GM23248 (cell line): ENCODE results near the gene NME3. TPM values are rescaled to one million over a fixed set of nuclear protein-coding genes. Genes with fewer than 3 reads are reported as not detected.
"Not testable (repeated sequence)": the region's sequence is repeated elsewhere in the genome, so short reads cannot be mapped to it uniquely, and the experiment has no call there.

ENCODE experiments used
- DNase-seq: peaks from one replicate; pipeline ENCODE4 v3.0.0-alpha.2; 2015
- H2AFZ ChIP-seq: fragments of 200-600 bp; sonication (generic); 2 replicates; pipeline ENCODE4 v1.6.1; 2016; ENCODE audit warnings: antibody characterized with exemption
- H3F3A ChIP-seq: fragments of 200-600 bp; sonication (generic); 2 replicates; pipeline ENCODE4 v1.6.1; 2016; ENCODE audit warnings: mild to moderate bottlenecking, antibody characterized with exemption, mixed run types; ENCODE audit not compliant: insufficient read depth
- H3K27ac ChIP-seq: fragments of 200-600 bp; sonication (generic); 2 replicates; pipeline ENCODE4 v1.5.1; 2016; ENCODE audit warnings: mild to moderate bottlenecking
- H3K27me3 ChIP-seq: fragments of 200-600 bp; sonication (generic); replicated peaks from 2 replicates; pipeline ENCODE4 v1.6.1; 2016; ENCODE audit warnings: mild to moderate bottlenecking; ENCODE audit not compliant: insufficient read depth
- H3K36me3 ChIP-seq: fragments of 200-600 bp; sonication (generic); 2 replicates; pipeline ENCODE4 v1.6.1; 2016; ENCODE audit warnings: low read depth, mild to moderate bottlenecking
- H3K4me1 ChIP-seq: fragments of 200-600 bp; sonication (generic); 2 replicates; pipeline ENCODE4 v1.6.1; 2016; ENCODE audit warnings: mild to moderate bottlenecking; ENCODE audit not compliant: insufficient read depth
- H3K4me2 ChIP-seq: fragments of 200-600 bp; sonication (generic); one replicate; pipeline ENCODE4 v1.6.1; 2016; ENCODE audit warnings: mild to moderate bottlenecking; ENCODE audit not compliant: unreplicated experiment
- H3K4me3 ChIP-seq: fragments of 200-600 bp; sonication (generic); 2 replicates; pipeline ENCODE4 v1.5.1; 2016; ENCODE audit warnings: mild to moderate bottlenecking
- H3K79me2 ChIP-seq: fragments of 200-600 bp; sonication (generic); 2 replicates; pipeline ENCODE4 v1.6.1; 2016; ENCODE audit warnings: mild to moderate bottlenecking; ENCODE audit not compliant: insufficient read depth
- H3K9ac ChIP-seq: fragments of 200-600 bp; sonication (generic); 2 replicates; pipeline ENCODE4 v1.6.1; 2016; ENCODE audit warnings: mild to moderate bottlenecking
- H3K9me2 ChIP-seq: fragments of 200-600 bp; sonication (generic); 2 replicates; pipeline ENCODE4 v1.6.1; 2016; ENCODE audit warnings: mixed run types, mild to moderate bottlenecking, moderate library complexity; ENCODE audit not compliant: insufficient read depth
- H3K9me3 ChIP-seq: fragments of 200-600 bp; sonication (generic); one replicate; pipeline ENCODE4 v1.6.1; 2017; ENCODE audit warnings: low read depth
- H4K20me1 ChIP-seq: fragments of 200-600 bp; sonication (generic); 2 replicates; pipeline ENCODE4 v1.6.0; 2016; ENCODE audit not compliant: insufficient read depth
- EZH2 ChIP-seq: fragments of 200-600 bp; sonication (generic); IDR thresholded peaks from 2 replicates; pipeline ENCODE4 v1.6.1; 2018; ENCODE audit warnings: antibody characterized with exemption, mild to moderate bottlenecking; ENCODE audit not compliant: insufficient read depth, poor library complexity, severe bottlenecking
- EZH2phosphoT487 ChIP-seq: fragments of 200-600 bp; sonication (generic); IDR thresholded peaks from 2 replicates; pipeline ENCODE4 v1.6.1; 2018; ENCODE audit warnings: antibody characterized with exemption, moderate library complexity, mild to moderate bottlenecking, low read depth; ENCODE audit not compliant: insufficient read depth
- WGBS, 2 experiments: methylation state at CpG; one replicate each; pipeline ENCODE4 v1.1.6; 2015 to 2017; ENCODE audit warnings: low lambda C conversion rate in 2 of 2, low coverage in 1 of 2; ENCODE audit errors: missing lambda C conversion rate in 2 of 2; 5-methylcytosine and 5-hydroxymethylcytosine counted together
- in situ Hi-C: fragments of 300-500 bp; cut with MboI; formaldehyde crosslinking; loops from 2 replicates; pipeline ENCODE4 v1.15.0; 2020
- polyA plus RNA-seq: library from polyadenylated mRNA; unstranded; fragments of >200 nt; fragmentation: Nextera tagmentation; extraction: Ambion mirVana; gene quantifications from 2 replicates; pipeline ENCODE4 v1.2.1, GENCODE V29; 2016
- total RNA-seq: library from RNA; depleted of rRNA; stranded (reverse); fragments of >200 nt; shearing (Covaris generic); gene quantifications from 2 replicates; pipeline ENCODE4 v1.2.3, GENCODE V29; 2014

Gene NME3
- total and polyA plus RNA-seq, 2 experiments from 2014 or later: 45.3 to 55.4 TPM

- H2AFZ ChIP-seq: no peak overlapping the region
- H3K9ac ChIP-seq: no peak overlapping the region
- peaks cover 10% of the 10 kb centered on the region; the same call in 1 of the 2 replicates for H3F3A ChIP-seq
- H3K27me3 ChIP-seq: no peaks in the 10 kb centered on the region
- H3K9me2 ChIP-seq: no peaks in the 10 kb centered on the region
- no peak overlapping the region for H3K4me3 ChIP-seq
- H4K20me1 ChIP-seq: no peaks in the 10 kb centered on the region
- TF ChIP-seq EZH2phosphoT487: no peak
- no peak for TF ChIP-seq EZH2
- no peak for DNase-seq
- in situ Hi-C loops: no loop called here
- 94 to 96% methylated on average over 21 to 22 of the region's 22 CpGs for WGBS, 2 experiments
- H3K9me3 ChIP-seq: no peaks in the 10 kb centered on the region
- H3K4me1 ChIP-seq: no peaks in the 10 kb centered on the region
- no peak overlapping the region for H3K27ac ChIP-seq
- H3K79me2 ChIP-seq: peaks cover 4% of the 10 kb centered on the region; the same call in 1 of the 2 replicates
- H3K4me2 ChIP-seq: no peak overlapping the region
- H3K36me3 ChIP-seq: no peaks in the 10 kb centered on the region; the same call in 1 of the 2 replicates
Observed at GRCh38 chr16:1734816-1735215, 36.5 kb downstream of the NME3 start.

- H3K27ac ChIP-seq: no peak overlapping the region
- no peaks in the 10 kb centered on the region for H3K9me3 ChIP-seq
- H3K9ac ChIP-seq: no peak overlapping the region
- 90 to 91% methylated on average over 18 to 21 of the region's 22 CpGs for WGBS, 2 experiments
- H3K36me3 ChIP-seq: no peaks in the 10 kb centered on the region; the same call in 1 of the 2 replicates
- no peaks in the 10 kb centered on the region for H3K4me1 ChIP-seq
- H3F3A ChIP-seq: peaks cover 10% of the 10 kb centered on the region; the same call in 1 of the 2 replicates
- no peak overlapping the region for H2AFZ ChIP-seq
- no peak overlapping the region for H3K4me2 ChIP-seq
- no peak overlapping the region for H3K4me3 ChIP-seq
- TF ChIP-seq EZH2 (no peak), EZH2phosphoT487 (no peak)
- H3K79me2 ChIP-seq: peaks cover 4% of the 10 kb centered on the region; the same call in 1 of the 2 replicates
- no peak for DNase-seq
- in situ Hi-C loops: no loop called here
- no peaks in the 10 kb centered on the region for H3K9me2 ChIP-seq
- no peaks in the 10 kb centered on the region for H3K27me3 ChIP-seq
- H4K20me1 ChIP-seq: no peaks in the 10 kb centered on the region
Observed at GRCh38 chr16:1734123-1734522, 37.2 kb downstream of the NME3 start.

GRCh38 chr16:1732551-1732987 is 38.8 kb downstream of the NME3 start:
- H4K20me1 ChIP-seq, DNase-seq, in situ Hi-C loops: not testable (repeated sequence)

GRCh38 chr16:1732071-1732470 is 39.3 kb downstream of the NME3 start:
- no peak overlapping the region for H2AFZ ChIP-seq
- H3K4me2 ChIP-seq: no peak overlapping the region
- no peaks in the 10 kb centered on the region for H4K20me1 ChIP-seq
- no peaks in the 10 kb centered on the region for H3K9me2 ChIP-seq
- H3K79me2 ChIP-seq: peaks cover 11% of the 10 kb centered on the region
- DNase-seq: no peak
- H3K4me1 ChIP-seq: no peaks in the 10 kb centered on the region
- H3K27ac ChIP-seq: no peak overlapping the region
- TF ChIP-seq EZH2phosphoT487: no peak
- TF ChIP-seq EZH2: no peak
- no peak overlapping the region for H3K4me3 ChIP-seq
- in situ Hi-C loops: no loop called here
- H3K9me3 ChIP-seq: no peaks in the 10 kb centered on the region
- 87 to 88% methylated on average over 14 of the region's 14 CpGs for WGBS, 2 experiments
- H3F3A ChIP-seq: peaks cover 10% of the 10 kb centered on the region; the same call in 1 of the 2 replicates
- no peak overlapping the region for H3K9ac ChIP-seq
- no peaks in the 10 kb centered on the region for H3K27me3 ChIP-seq
- no peaks in the 10 kb centered on the region; the same call in 1 of the 2 replicates for H3K36me3 ChIP-seq

More at GRCh38 chr16:1732551-1732987, 38.8 kb downstream of the NME3 start:
- H3K36me3 ChIP-seq, H3K4me1 ChIP-seq, H3K79me2 ChIP-seq, H3K9me3 ChIP-seq, H2AFZ ChIP-seq, H3K27me3 ChIP-seq, H3K9me2 ChIP-seq, H3K27ac ChIP-seq, H3K9ac ChIP-seq, H3K4me3 ChIP-seq, H3F3A ChIP-seq, H3K4me2 ChIP-seq: not testable (repeated sequence)
- 96 to 98% methylated on average over 16 to 21 of the region's 21 CpGs for WGBS, 2 experiments

GRCh38 chr16:1731603-1732002 is 39.7 kb downstream of the NME3 start:
- Histone ChIP-seq H3K4me1 (no peaks in the 10 kb centered on the region), H3K79me2 (peaks cover 15% of the 10 kb centered on the region), H3K36me3 (no peaks in the 10 kb centered on the region; the same call in 1 of the 2 replicates)

More at GRCh38 chr16:1731603-1732002, 39.7 kb downstream of the NME3 start:
- in situ Hi-C loops: no loop called here
- no peak overlapping the region for H3K27ac ChIP-seq
- no peaks in the 10 kb centered on the region for H3K27me3 ChIP-seq
- no peak overlapping the region for H3K4me2 ChIP-seq
- no peaks in the 10 kb centered on the region for H3K9me2 ChIP-seq
- no peaks in the 10 kb centered on the region for H4K20me1 ChIP-seq
- no peaks in the 10 kb centered on the region for H3K9me3 ChIP-seq
- 77 to 79% methylated on average over 7 of the region's 7 CpGs for WGBS, 2 experiments
- peaks cover 10% of the 10 kb centered on the region; the same call in 1 of the 2 replicates for H3F3A ChIP-seq
- H3K9ac ChIP-seq: no peak overlapping the region
- no peak overlapping the region for H2AFZ ChIP-seq
- TF ChIP-seq EZH2 (no peak), EZH2phosphoT487 (no peak)
- DNase-seq: no peak
- no peak overlapping the region for H3K4me3 ChIP-seq
